HG03457 (cell line): ENCODE measurements around the gene SYT7.

Source experiments
- ATAC-seq: cut with Tn5 transposase; IDR thresholded peaks from one replicate; pipeline ENCODE4 v1.9.1; 2021; ENCODE audit warnings: moderate number of reproducible peaks; ENCODE audit not compliant: unreplicated experiment

Gene SYT7

GRCh38 chr11:61503135-61503770 lies 77.6 kb downstream of the SYT7 start:
- no peak for ATAC-seq

GRCh38 chr11:61502522-61502921 lies 78.4 kb downstream of the SYT7 start:
- ATAC-seq, result no peak

- ATAC-seq, result no peak
Measured at GRCh38 chr11:61499816-61500491, 80.9 kb downstream of the SYT7 start.

GRCh38 chr11:61498767-61499341 lies 82.0 kb downstream of the SYT7 start:
- no peak for ATAC-seq

- ATAC-seq, result no peak
Measured at GRCh38 chr11:61497876-61498275, 83.0 kb downstream of the SYT7 start.

GRCh38 chr11:61497473-61497872 lies 83.4 kb downstream of the SYT7 start:
- ATAC-seq, result no peak

GRCh38 chr11:61496602-61497400 lies 84.1 kb downstream of the SYT7 start:
- ATAC-seq, result no peak

GRCh38 chr11:61495801-61496601 lies 84.9 kb downstream of the SYT7 start:
- no peak for ATAC-seq

- no peak for ATAC-seq
Measured at GRCh38 chr11:61494381-61494961, 86.4 kb downstream of the SYT7 start.

- ATAC-seq, result no peak
Measured at GRCh38 chr11:61491736-61492395, 89.0 kb downstream of the SYT7 start.

- ATAC-seq, result no peak
Measured at GRCh38 chr11:61489833-61490721, 90.8 kb downstream of the SYT7 start.

- ATAC-seq, result no peak
Measured at GRCh38 chr11:61488651-61489291, 92.1 kb downstream of the SYT7 start.

- ATAC-seq, result no peak
Measured at GRCh38 chr11:61487342-61488025, 93.4 kb downstream of the SYT7 start.

GRCh38 chr11:61486779-61487178 lies 94.1 kb downstream of the SYT7 start:
- no peak for ATAC-seq

- no peak for ATAC-seq
Measured at GRCh38 chr11:61486011-61486620, 94.8 kb downstream of the SYT7 start.

GRCh38 chr11:61485080-61485479 lies 95.8 kb downstream of the SYT7 start:
- ATAC-seq, result no peak

- no peak for ATAC-seq
Measured at GRCh38 chr11:61484541-61484940, 96.3 kb downstream of the SYT7 start.
